ENCODE results near the gene MLKL.
"Not testable (repeated sequence)": the region's sequence is repeated elsewhere in the genome, so short reads cannot be mapped to it uniquely, and the experiment has no call there.

Gene MLKL

DNA sequence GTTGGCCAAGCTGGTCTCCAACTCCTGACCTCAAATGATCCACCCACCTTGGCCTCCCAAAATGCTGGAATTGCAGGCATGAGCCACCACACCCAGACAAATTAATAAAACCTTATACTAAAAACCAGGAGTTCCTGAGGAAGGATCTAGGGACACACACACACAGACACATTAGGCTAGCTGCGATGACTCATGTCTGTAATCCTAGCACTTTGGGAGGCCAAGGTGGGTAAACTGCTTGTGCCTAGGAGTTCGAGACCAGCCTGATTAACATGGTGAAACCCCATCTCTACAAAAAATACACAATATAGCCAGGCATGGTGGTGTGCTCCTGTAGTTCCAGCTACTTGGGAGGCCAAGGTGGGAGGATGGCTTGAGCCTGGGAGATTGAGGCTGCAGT, 47.8 kb downstream of the MLKL start:
- Mint-ChIP-seq H3K36me3 (peaks cover 15% of the 10 kb centered on the region), H3K4me1 (peaks cover 49% of the 10 kb centered on the region), H3K27ac (peak overlapping the region; percentile 30)
- not testable (repeated sequence) for H3K4me3 Mint-ChIP-seq, H3K9me3 Mint-ChIP-seq, H3K27me3 Mint-ChIP-seq

DNA sequence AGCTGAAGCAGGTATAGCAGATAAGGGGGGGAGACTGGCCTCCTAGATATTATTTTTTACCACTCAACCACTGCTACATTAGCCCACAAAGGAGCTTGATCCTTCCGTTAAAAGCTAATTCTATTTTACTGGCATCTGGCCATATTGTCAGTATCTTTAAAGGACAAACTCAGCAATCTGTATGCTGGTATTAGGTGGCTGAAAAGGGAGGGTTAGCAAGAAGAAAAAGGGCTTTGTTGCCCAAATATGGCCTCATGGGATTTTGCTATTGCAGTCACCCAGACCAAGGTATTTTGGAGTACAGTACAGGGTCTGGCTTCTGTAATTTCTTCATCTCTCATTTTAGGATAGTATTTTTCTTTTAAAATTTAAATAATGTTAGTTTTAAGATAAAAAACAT, 48.4 kb downstream of the MLKL start:
- peaks cover 15% of the 10 kb centered on the region for H3K36me3 Mint-ChIP-seq
- H3K27me3 Mint-ChIP-seq, result no peaks in the 10 kb centered on the region
- no peaks in the 10 kb centered on the region for H3K9me3 Mint-ChIP-seq
- no peak overlapping the region for H3K27ac Mint-ChIP-seq
- H3K4me3 Mint-ChIP-seq, result no peak overlapping the region
- H3K4me1 Mint-ChIP-seq, result peaks cover 45% of the 10 kb centered on the region

DNA sequence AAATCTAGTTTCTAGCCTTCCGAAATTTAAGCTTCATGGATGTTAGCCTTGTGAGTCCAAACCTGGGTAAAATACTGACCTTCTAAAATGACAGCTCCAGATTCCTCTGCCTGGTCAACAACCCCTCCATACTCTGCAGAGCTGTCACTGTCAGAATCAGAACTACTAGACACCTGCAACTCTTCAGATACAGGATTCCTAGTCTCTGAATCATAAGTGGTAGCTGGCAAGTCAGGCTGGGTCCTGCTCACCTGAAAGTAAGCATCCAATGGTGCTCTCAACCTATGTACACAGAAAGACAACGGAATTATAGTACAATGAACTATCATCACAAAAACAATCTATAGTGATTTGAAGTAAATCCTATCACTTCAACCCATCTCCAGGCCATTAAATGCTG, 48.8 kb downstream of the MLKL start:
- Mint-ChIP-seq H3K36me3 (peaks cover 13% of the 10 kb centered on the region), H3K4me1 (peaks cover 41% of the 10 kb centered on the region), H3K27ac (no peak overlapping the region), H3K9me3 (no peaks in the 10 kb centered on the region), H3K4me3 (no peak overlapping the region), H3K27me3 (no peaks in the 10 kb centered on the region)

DNA sequence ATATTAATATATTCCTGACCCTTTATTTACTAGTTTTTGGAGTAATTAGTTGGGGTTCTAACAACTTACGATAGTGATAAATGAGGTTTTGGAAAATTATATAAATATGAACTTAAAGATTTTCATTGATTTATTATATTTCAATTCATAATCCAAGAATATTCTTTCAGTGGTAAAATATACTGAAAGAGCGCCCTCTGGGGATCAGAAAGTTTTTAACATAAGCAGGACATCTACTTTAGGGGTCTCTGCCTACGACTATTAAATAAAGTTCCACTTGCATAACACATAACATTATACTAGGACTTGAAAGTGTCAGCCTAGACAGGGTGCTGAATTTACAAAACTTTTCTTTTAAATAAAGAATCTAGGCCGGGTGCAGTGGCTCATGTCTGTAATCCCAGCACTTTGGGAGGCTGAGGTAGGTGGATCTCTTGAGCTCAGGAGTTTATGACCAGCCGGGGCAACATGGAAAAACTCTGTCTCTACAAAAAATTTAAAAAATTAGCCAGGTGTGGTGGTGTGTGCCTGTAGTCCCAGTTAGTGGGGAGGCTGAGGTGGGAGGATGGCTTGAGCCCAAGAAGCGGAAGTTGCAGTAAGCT, 49.6 kb downstream of the MLKL start:
- Mint-ChIP-seq H3K9me3 (no peaks in the 10 kb centered on the region), H3K36me3 (peaks cover 12% of the 10 kb centered on the region), H3K4me1 (peaks cover 35% of the 10 kb centered on the region), H3K27ac (no peak overlapping the region), H3K27me3 (no peaks in the 10 kb centered on the region), H3K4me3 (no peak overlapping the region)

DNA sequence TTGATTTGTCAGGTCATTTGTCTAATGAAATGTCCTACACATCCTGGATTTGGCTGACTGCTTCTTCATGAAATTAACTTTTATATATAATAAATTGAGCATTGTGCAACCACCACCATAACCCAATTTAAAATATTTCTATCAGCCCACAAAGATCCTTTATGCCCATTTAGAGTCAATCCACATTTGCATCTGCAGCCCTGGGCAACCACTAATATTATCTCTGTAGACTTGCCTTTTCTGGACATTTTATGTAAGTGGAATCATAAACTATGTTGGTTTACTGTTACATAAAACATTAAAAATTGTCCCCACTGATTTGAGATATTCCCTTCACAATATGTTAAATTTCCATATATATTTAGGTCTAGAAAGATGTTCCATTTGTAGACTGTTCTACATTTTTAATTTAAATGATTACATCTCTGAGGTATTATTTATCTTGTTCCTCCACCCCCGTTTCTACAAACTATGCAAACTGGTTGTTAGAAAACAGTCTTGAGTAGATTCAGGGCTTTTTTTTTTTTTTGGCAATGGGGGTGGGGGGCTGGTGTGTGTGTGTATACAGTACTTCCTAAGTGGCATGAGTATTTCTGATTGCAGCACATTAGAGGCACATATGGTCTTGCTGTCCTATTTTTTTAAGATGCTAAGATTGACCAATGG, 50.7 kb downstream of the MLKL start:
- H3K4me1 Mint-ChIP-seq, result peaks cover 25% of the 10 kb centered on the region
- H3K27me3 Mint-ChIP-seq, result no peaks in the 10 kb centered on the region
- H3K36me3 Mint-ChIP-seq, result peaks cover 9% of the 10 kb centered on the region
- no peak overlapping the region for H3K27ac Mint-ChIP-seq
- no peak overlapping the region for H3K4me3 Mint-ChIP-seq
- H3K9me3 Mint-ChIP-seq, result no peaks in the 10 kb centered on the region

DNA sequence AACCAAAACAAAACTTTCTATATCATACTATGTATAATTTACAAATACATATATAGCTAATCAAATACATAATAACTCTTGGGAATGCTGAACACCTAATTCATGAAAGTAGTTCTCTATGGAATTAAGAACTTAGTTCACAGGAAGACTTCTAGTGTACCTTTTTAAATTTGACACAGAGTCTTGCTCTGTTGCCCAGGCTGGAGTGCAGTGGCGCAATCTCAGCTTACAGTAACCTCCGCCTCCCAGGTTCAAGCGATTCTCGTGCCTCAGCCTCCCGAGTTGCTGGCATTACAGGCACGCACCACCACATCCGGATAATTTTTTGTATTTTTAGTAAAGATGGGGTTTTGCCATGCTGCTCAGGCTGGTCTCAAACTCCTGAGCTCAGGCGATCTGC, 58.7 kb downstream of the MLKL start:
- H3K27me3 Mint-ChIP-seq, result no peaks in the 10 kb centered on the region
- H3K4me1 Mint-ChIP-seq, result no peaks in the 10 kb centered on the region
- H3K4me3 Mint-ChIP-seq, result no peak overlapping the region
- H3K9me3 Mint-ChIP-seq, result no peaks in the 10 kb centered on the region
- H3K27ac Mint-ChIP-seq, result no peak overlapping the region
- peaks cover 11% of the 10 kb centered on the region for H3K36me3 Mint-ChIP-seq

DNA sequence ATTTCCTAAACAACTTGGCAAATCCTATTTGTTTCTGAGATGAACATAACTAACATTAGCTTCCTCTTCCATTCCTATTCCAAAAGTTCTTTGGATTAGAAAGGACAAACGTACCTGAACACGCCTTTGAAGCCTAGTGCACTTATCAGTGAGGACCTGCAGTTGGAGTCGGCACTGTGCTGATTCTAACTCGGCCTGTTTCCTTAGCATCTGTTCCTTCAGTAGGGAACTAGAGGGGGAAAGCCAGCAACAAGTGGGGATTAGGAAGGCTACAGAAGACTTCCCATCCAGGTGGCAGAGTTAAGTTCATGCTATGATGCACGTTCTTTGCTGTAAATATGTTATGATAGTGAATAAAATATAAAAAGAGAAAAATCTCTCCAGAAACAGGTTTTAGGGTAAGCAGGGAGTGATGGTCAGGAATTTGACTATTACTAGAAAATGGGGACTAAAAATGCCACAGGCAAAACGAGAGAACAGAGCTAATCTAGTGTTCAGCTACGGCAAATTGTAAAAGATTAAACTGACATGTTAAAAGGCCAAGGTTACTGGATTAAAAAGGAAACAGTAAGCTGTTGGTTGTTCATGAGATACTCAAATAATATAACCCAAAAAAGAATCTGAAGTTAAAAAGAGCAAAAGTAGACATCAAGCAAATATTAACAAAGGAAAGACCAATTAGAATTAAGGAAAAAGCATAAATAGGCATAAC, 62.8 kb downstream of the MLKL start:
- Mint-ChIP-seq H3K4me1 (no peaks in the 10 kb centered on the region), H3K9me3 (no peaks in the 10 kb centered on the region), H3K27me3 (no peaks in the 10 kb centered on the region), H3K4me3 (no peak overlapping the region), H3K36me3 (peaks cover 5% of the 10 kb centered on the region), H3K27ac (peak overlapping the region; percentile 74)

DNA sequence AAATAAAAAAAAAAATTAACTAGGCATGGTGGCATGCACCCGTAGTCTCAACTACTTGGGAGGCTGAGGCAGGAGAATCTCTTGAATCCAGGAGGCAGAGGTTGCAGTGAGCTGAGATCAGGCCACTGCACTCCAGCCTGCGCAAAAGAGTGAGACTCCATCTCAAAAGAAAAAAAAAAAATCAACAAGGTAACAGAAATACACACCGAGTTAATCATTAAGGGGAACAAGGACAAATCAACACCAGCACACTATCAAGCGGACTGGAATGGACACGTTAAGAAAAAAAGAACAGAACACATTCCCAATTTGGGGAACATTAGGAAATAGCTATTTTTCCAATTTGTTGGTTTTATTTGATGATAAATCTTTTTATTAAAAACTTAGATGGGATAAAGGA, 65.4 kb downstream of the MLKL start:
- Mint-ChIP-seq H3K27me3 (no peaks in the 10 kb centered on the region), H3K36me3 (peaks cover 6% of the 10 kb centered on the region), H3K9me3 (no peaks in the 10 kb centered on the region), H3K27ac (no peak overlapping the region), H3K4me3 (no peak overlapping the region), H3K4me1 (no peaks in the 10 kb centered on the region)

DNA sequence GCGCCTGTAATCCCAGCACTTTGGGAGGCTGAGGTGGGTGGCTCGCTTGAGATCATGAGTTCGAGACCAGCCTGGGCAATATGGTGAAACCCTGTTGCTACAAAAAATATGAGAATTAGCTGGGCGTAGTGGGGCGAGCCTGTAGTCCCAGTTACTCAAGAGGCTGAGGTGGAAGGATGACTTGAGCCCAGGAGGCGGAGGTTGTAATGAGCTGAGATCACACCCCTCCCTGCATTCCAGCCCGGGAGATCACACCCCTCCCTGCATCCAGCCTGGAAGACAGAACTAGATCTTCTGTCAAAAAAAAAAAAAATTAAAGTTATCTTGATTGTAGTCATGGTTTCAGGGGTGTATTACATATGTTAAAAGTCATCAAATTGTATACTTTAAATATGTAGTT, 67.0 kb downstream of the MLKL start:
- Mint-ChIP-seq H3K4me1 (no peaks in the 10 kb centered on the region), H3K27ac (peak overlapping the region; percentile 23)

DNA sequence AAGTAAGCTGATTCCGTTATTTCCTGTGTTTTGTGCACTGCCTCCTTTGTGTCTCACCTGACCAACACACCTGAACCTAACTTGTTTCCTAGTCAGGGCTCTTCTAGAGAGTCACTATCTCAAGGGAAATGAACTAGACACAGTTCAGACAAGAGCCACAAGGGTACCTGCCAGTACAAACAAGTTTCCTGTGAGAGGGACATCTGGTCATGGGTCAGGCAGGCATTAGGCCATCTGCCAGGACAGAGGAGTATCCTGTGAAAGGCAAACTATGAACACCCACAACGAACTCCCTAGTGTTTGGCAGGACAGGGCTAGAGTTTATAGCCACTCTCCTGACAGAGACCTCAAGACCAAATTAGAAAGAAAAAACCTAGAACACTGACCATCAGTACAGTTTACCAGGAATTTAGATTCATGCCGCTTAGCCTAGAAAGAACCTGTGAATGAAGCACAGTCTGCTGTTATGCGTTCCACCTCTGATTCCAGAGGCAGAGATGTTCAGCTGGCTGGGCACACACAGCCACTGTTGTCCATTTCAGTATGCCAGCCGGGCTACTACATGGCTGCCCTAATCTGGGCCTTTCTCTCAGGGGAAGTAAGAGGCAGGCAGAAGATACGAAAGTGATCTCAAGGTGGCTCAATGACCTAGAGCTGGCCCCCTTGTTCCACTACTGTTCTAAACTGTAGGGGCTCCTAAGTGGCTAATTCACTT, 73.0 kb downstream of the MLKL start:
- Mint-ChIP-seq H3K4me3 (no peak overlapping the region), H3K4me1 (peaks cover 26% of the 10 kb centered on the region), H3K27me3 (no peaks in the 10 kb centered on the region), H3K27ac (peak overlapping the region; percentile 93), H3K36me3 (peaks cover 17% of the 10 kb centered on the region), H3K9me3 (no peaks in the 10 kb centered on the region)

More for the DNA sequence above, 67.0 kb downstream of the MLKL start:
- H3K36me3 Mint-ChIP-seq, result peaks cover 13% of the 10 kb centered on the region
- H3K4me3 Mint-ChIP-seq, result no peak overlapping the region
- H3K27me3 Mint-ChIP-seq, result no peaks in the 10 kb centered on the region
- no peaks in the 10 kb centered on the region for H3K9me3 Mint-ChIP-seq

DNA sequence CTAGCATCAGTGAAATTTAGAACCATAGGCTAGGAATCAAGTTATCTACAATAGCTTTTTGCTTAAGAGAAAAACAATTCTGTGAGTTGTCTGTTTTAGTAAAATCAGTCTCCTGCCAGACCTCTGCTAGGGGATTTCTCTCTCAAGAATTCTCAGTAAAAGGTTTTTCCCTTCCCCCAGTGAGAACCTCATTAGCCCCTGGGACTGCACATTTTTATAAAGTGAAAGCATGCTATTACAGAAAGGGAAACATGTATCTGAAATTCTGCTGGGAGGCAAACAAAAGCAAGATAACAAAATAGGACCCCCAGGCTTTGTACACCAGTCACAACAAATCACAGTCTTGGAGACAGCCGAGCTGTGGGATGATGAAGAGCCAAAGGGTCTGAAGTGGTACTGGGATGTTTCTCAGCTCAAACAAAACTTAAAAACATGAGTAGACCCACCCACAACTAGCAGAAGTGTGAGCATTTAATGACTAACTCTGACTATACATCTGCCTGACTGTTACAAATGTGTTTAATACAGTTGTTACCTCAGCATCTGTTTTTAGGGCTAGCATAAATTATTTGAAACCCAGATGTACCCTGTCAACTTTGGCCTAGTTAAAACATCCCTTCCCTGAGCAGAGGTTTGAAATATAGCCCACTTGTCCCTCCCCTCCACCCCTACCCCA, 73.8 kb downstream of the MLKL start:
- Mint-ChIP-seq H3K27me3 (no peaks in the 10 kb centered on the region), H3K4me3 (peak overlapping the region; percentile 9), H3K36me3 (peaks cover 22% of the 10 kb centered on the region), H3K4me1 (peaks cover 26% of the 10 kb centered on the region), H3K9me3 (no peaks in the 10 kb centered on the region), H3K27ac (peak overlapping the region; percentile 93)

DNA sequence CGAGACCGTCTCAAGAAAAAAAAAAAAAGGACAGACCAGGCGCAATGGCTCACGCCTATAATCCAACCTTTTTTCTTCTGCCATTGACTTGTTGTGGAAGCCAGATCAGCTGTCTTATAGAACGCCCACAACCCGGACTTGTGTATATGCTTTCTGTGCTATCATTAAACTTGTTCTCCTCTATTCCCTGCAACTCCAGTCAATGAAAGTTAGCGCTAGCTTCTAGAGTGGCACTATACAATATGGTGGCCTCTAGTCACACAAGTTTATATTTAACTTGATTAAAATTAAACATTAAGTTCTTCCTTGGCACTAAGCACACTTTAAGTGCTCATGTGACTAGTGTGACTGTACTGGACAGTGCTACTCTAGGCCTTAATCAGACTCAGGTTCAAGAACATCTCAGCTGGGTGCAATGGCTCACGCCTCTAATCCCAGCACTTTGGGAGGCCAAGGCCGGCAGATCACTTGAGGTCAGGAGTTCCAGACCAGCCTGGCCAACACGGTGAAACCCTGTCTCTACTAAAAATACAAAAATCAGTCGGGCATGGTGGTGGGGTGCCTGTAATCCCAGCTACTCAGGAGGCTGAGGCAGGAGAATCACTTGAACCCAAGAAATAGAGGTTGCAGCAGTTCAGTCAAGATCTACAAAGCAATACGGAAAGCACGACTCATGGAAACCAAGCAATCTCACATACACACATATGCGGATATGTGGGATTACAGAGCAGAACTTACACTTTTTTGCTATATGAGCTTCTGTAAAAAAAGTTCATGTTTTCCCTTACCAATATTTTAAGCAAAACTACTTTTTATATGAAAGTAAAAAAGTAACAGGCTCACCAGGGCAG, 74.9 kb downstream of the MLKL start:
- peaks cover 25% of the 10 kb centered on the region for H3K36me3 Mint-ChIP-seq
- peak overlapping the region; percentile 23 for H3K27ac Mint-ChIP-seq
- H3K9me3 Mint-ChIP-seq, result no peaks in the 10 kb centered on the region
- H3K4me3 Mint-ChIP-seq, result peak overlapping the region; percentile 9
- no peaks in the 10 kb centered on the region for H3K27me3 Mint-ChIP-seq
- peaks cover 26% of the 10 kb centered on the region for H3K4me1 Mint-ChIP-seq

DNA sequence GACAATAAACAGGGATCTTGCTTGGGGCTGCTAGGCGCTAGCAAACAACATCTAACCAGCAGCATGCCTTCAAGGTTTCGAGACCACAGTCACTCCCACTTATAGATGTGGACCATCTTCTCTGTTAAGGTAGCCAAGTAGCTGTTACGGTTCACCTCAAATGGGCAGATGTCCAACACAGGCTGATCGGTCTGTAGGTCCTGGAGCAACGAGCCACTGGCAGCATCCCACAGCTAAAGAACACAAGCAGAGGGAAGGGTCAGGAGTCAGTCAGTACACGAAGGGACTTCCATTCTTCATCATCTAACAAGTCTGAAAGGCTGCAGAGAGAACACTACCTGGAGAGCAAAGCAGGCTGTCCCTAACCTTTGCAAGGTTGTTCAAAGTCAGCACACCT, 76.8 kb downstream of the MLKL start:
- H3K27ac Mint-ChIP-seq, result no peak overlapping the region
- H3K9me3 Mint-ChIP-seq, result no peaks in the 10 kb centered on the region
- no peak overlapping the region for H3K4me3 Mint-ChIP-seq
- H3K36me3 Mint-ChIP-seq, result peaks cover 19% of the 10 kb centered on the region
- H3K27me3 Mint-ChIP-seq, result no peaks in the 10 kb centered on the region
- H3K4me1 Mint-ChIP-seq, result peaks cover 26% of the 10 kb centered on the region

DNA sequence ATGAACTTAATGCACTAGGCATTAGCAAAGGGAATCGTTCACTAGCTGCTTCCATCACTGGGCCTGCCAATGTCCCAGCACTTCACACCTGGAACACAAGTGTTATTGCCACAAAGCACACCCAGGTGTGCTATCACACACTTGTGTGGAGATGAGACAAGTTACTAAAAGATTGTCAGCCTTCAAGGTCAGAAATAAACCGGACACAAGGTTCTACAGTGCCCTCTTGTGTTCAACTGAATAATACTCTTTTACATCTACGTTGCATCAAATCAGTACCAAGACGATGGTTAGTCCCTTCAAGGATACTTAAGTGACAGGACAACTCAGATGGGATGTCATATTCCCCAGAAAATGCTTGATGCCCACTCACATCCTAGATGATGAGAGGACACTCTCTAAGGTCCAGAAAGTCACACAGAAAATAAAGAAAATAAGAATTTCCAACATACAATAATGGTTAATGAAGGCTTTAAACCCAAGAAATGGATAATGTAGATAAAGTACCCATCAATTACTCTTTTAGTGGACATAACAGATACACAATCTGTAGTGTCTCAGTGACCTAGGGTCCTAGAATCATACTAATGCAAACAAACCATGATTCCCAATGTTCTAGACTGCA, 77.3 kb downstream of the MLKL start:
- Mint-ChIP-seq H3K4me3 (no peak overlapping the region), H3K36me3 (peaks cover 19% of the 10 kb centered on the region), H3K27ac (no peak overlapping the region), H3K9me3 (no peaks in the 10 kb centered on the region), H3K27me3 (no peaks in the 10 kb centered on the region), H3K4me1 (peaks cover 26% of the 10 kb centered on the region)

All from activated naive CD4-positive, alpha-beta T cell treated with anti-CD3 and anti-CD28 coated beads, Interleukin-2, amount 50 U/mL, for 24 hours (primary cell).